Smooth muscle cell (in vitro differentiated cells): Measurements from ENCODE around the gene MOCOS. TPM values are rescaled to one million over a fixed set of nuclear protein-coding genes. Genes with fewer than 3 reads are reported as not detected.

ENCODE experiments used
- DNase-seq: peaks from one replicate; lab custom pipeline; 2025; ENCODE audit not compliant: unreplicated experiment; lab: John Stamatoyannopoulos, UW
- H2AFZ ChIP-seq: fragments of 200-600 bp; sonication (generic); 2 replicates; pipeline ENCODE4 v1.6.0; 2016; ENCODE audit warnings: antibody characterized with exemption, low read depth, mild to moderate bottlenecking
- H3F3A ChIP-seq: fragments of 200-600 bp; sonication (generic); 2 replicates; pipeline ENCODE4 v1.6.0; 2017; ENCODE audit warnings: antibody characterized with exemption, low read depth
- H3K27ac ChIP-seq: fragments of 200-600 bp; sonication (generic); 2 replicates; pipeline ENCODE4 v1.5.1; 2016; ENCODE audit warnings: low read depth, mild to moderate bottlenecking
- H3K27me3 ChIP-seq: fragments of 200-600 bp; sonication (generic); 2 replicates; pipeline ENCODE4 v1.6.1; 2016; ENCODE audit warnings: low read depth, mild to moderate bottlenecking
- H3K36me3 ChIP-seq: fragments of 200-600 bp; sonication (generic); 2 replicates; pipeline ENCODE4 v1.5.1; 2016; ENCODE audit warnings: low read depth
- H3K4me1 ChIP-seq: fragments of 200-600 bp; sonication (generic); 2 replicates; pipeline ENCODE4 v1.5.1; 2016; ENCODE audit warnings: low read depth
- H3K4me2 ChIP-seq: fragments of 200-600 bp; sonication (generic); 2 replicates; pipeline ENCODE4 v1.6.0; 2016; ENCODE audit warnings: mild to moderate bottlenecking
- H3K4me3 ChIP-seq: fragments of 200-600 bp; sonication (generic); 2 replicates; pipeline ENCODE4 v1.5.1; 2016; ENCODE audit warnings: mild to moderate bottlenecking
- H3K79me2 ChIP-seq: fragments of 200-600 bp; sonication (generic); 2 replicates; pipeline ENCODE4 v1.6.0; 2016; ENCODE audit warnings: low read depth, mild to moderate bottlenecking
- H3K9ac ChIP-seq: fragments of 200-600 bp; sonication (generic); 2 replicates; pipeline ENCODE4 v1.6.0; 2016; ENCODE audit warnings: low read depth
- H3K9me3 ChIP-seq: fragments of 200-600 bp; sonication (generic); replicated peaks from 2 replicates; pipeline ENCODE4 v1.5.1; 2016; ENCODE audit warnings: low read depth
- H4K20me1 ChIP-seq: fragments of 200-600 bp; sonication (generic); 2 replicates; pipeline ENCODE4 v1.6.0; 2016; ENCODE audit warnings: low read depth
- CTCF ChIP-seq: fragments of 200-600 bp; sonication (generic); IDR thresholded peaks from 2 replicates; pipeline ENCODE4 v1.5.1; 2017; ENCODE audit warnings: borderline replicate concordance, mild to moderate bottlenecking, antibody characterized with exemption; ENCODE audit not compliant: insufficient read depth, poor library complexity, severe bottlenecking
- WGBS: methylation state at CpG from one replicate; pipeline ENCODE4 v1.1.7; 2016; ENCODE audit warnings: low lambda C conversion rate; 5-methylcytosine and 5-hydroxymethylcytosine counted together
- polyA plus RNA-seq: library from polyadenylated mRNA; unstranded; fragments of >200 nt; fragmentation: Nextera tagmentation; extraction: Ambion mirVana; gene quantifications from 2 replicates; pipeline ENCODE4 v1.2.1, GENCODE V29; 2016
- total RNA-seq: library from RNA; depleted of rRNA; stranded (reverse); fragments of >200 nt; gene quantifications from 2 replicates; pipeline ENCODE4 v1.2.3, GENCODE V29; 2014

MOCOS gene
- total and polyA plus RNA-seq, 2 experiments from 2014 or later: 1.6 to 1.7 TPM

DNA sequence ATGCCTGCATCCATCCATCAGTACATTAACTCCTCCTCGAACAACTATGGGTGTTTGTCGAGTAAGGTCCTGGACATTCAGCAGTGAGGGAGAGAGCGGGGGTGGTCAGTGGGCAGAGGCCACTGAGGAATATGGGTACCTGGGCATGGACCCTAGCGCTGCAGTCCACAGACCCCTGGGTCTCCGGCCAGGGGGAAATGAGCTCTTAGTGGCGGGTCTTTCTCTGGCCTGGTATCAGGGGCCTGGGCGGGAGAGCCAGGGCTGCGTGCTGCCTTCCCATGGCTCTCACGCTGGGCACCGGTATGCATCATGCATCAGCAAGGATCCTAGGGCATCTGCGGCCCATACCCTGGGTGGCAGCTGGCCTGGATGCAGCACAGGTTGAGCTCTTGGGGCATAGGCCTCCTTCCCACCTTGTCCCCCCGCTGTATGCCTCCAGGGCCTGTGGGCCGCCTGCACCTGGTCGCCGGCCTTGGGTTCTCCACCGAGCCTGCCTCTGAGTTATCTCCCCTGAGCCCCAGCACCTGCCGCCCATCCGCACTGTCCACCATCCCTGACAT lies 1.3 kb upstream of the MOCOS start:
- Histone ChIP-seq H3K4me3 (no peak overlapping the region), H2AFZ (no peak overlapping the region), H3K9me3 (no peaks in the 10 kb centered on the region), H3K36me3 (no peaks in the 10 kb centered on the region), H3K27ac (no peak overlapping the region), H4K20me1 (no peaks in the 10 kb centered on the region), H3K9ac (no peak overlapping the region), H3K4me2 (peak overlapping the region; percentile 99), H3K27me3 (peaks cover 5% of the 10 kb centered on the region), H3K4me1 (peaks cover 5% of the 10 kb centered on the region), H3K79me2 (peaks cover 5% of the 10 kb centered on the region), H3F3A (no peaks in the 10 kb centered on the region)
- WGBS: 80% methylated on average over 18 of the region's 18 CpGs
- TF ChIP-seq CTCF: no peak
- no peak for DNase-seq

- H3K9ac ChIP-seq: peak overlapping the region; percentile 24
- no peak for DNase-seq
- no peaks in the 10 kb centered on the region for H3K36me3 ChIP-seq
- H3F3A ChIP-seq: no peaks in the 10 kb centered on the region
- H3K9me3 ChIP-seq: no peaks in the 10 kb centered on the region
- H2AFZ ChIP-seq: peak overlapping the region; percentile 93
- H4K20me1 ChIP-seq: no peaks in the 10 kb centered on the region
- H3K4me1 ChIP-seq: peaks cover 5% of the 10 kb centered on the region
- peak overlapping the region; percentile 74 for H3K4me3 ChIP-seq
- H3K4me2 ChIP-seq: peak overlapping the region; percentile 99
- peaks cover 5% of the 10 kb centered on the region for H3K79me2 ChIP-seq
- WGBS: 16% methylated on average over 29 of the region's 47 CpGs
- no peak overlapping the region for H3K27ac ChIP-seq
- H3K27me3 ChIP-seq: peaks cover 5% of the 10 kb centered on the region
- TF ChIP-seq CTCF: no peak
Observed at GRCh38 chr18:36186461-36187192, 670 bp upstream of the MOCOS start.

DNA sequence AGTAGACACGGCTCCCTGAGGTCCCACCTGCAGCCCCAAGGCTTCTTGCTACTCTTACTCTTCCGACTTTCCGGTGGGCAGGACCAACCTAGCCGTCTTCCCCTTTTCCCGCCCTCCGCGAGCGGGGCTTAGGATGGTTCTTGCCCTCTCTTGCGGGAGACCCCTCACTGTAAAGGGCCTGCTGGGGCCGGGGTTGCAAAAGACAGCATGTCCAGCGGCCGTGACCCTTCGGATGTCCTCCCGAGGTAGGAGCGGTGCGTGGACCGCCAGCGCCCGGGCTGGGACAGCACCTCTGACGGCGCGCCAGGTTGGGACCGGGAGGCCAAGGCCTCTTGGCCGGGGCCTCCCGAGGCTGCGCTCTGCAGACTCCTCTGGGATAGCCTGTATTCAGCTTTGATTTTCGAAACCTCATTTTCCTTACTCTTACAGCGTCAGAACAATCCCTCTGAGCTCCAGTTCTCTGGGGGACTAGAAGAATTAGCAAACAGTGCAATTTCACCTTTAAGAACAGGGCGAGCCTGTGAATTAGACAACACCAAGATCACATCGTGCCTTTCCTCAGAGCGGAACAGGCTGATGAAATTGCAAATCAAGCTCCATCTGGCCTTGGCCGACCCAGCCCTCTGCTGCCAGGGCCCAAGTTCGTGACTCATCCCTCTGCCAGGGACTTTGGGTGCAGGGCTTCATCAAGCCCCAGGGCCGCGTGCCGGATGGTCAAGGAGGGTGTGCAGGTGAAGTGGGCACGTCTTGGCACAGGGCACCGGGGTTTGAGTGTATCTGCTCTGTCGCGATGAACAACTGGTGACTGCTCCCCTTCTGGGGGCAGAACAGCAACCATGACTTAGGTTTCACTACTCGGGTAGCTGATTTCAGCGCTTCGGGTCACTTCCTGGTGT lies 777 bp downstream of the MOCOS start:
- Histone ChIP-seq H3K36me3 (no peaks in the 10 kb centered on the region), H3K4me2 (peak overlapping the region; percentile 99), H3K9me3 (no peaks in the 10 kb centered on the region), H3K27me3 (peaks cover 5% of the 10 kb centered on the region), H3K79me2 (peaks cover 5% of the 10 kb centered on the region), H4K20me1 (no peaks in the 10 kb centered on the region), H2AFZ (peak overlapping the region; percentile 93), H3K27ac (no peak overlapping the region), H3K4me1 (peaks cover 5% of the 10 kb centered on the region), H3F3A (no peaks in the 10 kb centered on the region), H3K9ac (no peak overlapping the region), H3K4me3 (peak overlapping the region; percentile 74)
- no peak for DNase-seq
- TF ChIP-seq CTCF: no peak
- 30% methylated on average over 43 of the region's 43 CpGs for WGBS
